ENCODE results near the gene RPSA. TPM values are rescaled to one million over a fixed set of nuclear protein-coding genes. Genes with fewer than 3 reads are reported as not detected.
"Not testable (repeated sequence)": the region's sequence is repeated elsewhere in the genome, so short reads cannot be mapped to it uniquely, and the experiment has no call there.

RPSA gene
- total RNA-seq, 1 donor from 2014 or later, result 1,256 TPM

DNA sequence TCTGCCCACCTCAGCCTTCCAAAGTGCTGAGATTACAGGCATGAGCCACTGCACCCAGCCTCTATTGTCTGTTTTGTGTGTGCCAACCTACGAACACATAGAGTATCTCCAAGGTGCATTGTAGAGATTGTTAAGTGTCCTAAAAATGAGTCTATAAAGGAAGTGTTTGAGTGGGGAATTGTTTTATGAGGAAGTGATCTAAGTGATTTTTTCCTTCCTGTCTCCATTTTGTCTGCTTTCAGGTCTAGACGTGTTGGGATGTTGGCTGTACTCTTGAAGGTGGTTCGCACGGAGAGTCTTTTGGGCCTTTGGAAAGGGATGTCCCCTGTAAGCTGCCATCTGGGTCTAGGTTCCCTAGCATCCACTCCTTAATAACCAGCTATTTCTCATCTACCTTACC, 16.3 kb upstream of the RPSA start:
- DNase-seq, result peak; percentile 46

- DNase-seq, result no peak
Measured at GRCh38 chr3:39396690-39397089, 9.8 kb upstream of the RPSA start.

DNA sequence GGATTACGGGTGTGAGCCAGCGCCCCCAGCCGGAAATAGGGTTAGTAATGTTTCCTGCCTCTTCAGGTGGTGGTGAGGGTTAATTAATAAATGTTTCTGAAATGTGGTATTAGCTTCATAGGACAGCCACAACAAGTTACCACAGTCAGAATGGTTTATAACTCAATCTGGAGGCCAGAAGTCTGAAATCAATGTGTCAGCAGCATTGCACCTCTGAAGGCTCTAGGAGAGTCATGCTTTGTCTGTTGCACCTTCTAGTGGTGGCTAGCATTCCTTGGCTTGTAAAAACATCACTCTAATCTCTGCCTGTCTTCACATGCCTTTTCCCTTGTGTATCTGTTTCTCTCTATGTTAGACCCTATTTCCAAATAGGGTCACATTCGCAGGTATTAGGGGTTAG, 7.8 kb upstream of the RPSA start:
- peak; percentile 28 for DNase-seq

- no peak for DNase-seq
Measured at GRCh38 chr3:39401983-39402382, 4.5 kb upstream of the RPSA start.

- no peak for DNase-seq
Measured at GRCh38 chr3:39404943-39405686, 1.4 kb upstream of the RPSA start.

DNA sequence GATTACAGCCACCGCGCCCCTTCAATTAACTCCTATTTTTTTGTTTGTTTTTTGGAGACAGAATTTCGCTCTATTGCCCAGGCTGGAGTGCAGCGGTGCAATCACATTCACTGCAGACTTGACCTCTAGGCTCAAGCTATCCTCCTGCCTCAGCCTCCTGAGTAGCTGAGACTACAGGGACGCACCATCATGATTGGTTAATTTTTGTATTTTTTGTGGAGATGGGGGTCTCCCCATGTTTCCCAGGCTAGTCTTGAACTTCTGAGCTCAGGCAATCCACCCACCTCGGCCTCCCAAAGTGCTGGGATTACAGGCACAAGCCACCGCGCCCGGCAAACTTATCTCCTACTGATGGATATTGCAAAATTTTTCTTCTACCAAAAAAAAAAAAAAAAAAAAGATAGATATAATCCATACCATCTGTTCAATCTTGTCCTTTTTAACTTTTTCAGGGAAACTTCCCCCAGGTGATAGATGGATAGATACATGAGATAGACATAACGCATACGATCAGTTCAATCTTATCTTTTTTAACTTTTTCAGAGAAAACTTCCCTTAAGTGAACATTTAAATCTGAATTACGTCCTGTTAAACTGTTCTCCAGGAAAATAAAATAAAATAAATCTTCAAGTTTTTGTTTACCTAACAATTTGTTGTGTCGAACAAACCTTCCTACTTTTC, 693 bp upstream of the RPSA start:
- DNase-seq, result no peak

DNA sequence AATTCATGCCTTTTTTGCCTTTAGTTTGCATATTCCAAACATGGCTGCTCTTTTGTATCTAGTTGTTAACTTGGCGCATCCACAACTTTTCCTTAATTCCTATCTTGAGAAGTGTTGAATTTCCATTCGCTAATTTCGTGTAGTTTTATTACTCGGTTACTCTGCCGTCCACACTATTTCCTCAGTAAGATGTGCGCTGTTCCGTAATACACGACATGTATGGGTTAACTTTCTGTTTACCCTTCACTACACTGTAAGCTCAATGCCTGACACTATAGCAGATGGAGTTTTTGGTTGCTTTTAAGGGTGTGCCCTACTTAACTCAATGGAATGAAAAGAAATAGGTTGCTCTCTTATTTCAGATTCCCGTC, 724 bp downstream of the RPSA start:
- peak; percentile 38 for DNase-seq

DNA sequence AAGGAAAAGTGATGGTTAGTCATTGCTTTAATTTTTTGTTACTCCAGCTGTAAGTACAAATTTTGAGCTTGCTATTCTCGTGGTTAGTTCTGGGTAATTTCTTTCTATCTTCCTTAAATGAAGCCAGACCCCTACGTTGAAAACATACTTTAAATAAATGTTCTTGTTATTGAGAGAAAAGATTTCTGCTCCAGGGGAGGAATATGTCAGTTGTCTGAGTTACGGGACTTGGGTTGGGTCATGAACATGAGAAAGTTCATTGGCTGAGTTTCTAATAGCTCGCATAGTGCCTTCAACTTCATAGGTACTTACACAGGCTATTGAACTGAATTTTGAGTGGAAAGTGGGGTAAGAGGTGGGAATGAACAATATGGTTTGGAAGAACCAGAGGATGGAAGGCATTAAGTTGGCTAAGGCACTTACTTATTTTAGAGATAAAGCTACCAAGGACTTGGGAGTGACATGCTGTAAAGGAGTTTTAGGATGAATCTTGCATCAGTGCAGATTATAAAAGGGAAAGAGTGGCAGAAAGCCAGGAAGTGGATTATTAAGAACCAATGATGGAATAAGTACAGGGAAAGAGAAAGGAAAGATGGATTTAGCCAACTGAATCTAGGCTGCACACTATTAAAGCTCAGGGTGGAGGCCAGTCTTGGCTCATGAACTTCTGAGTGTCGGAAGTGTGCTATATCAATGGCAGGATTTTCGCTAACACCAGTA, 1.4 kb downstream of the RPSA start:
- DNase-seq, result no peak

- no peak for DNase-seq
Measured at GRCh38 chr3:39408493-39409372, 2.2 kb downstream of the RPSA start.

GRCh38 chr3:39409514-39410136, 3.1 kb downstream of the RPSA start:
- no peak for DNase-seq

GRCh38 chr3:39410893-39411292, 4.4 kb downstream of the RPSA start:
- DNase-seq, result no peak

- DNase-seq, result no peak
Measured at GRCh38 chr3:39412668-39413260, 6.2 kb downstream of the RPSA start.

DNA sequence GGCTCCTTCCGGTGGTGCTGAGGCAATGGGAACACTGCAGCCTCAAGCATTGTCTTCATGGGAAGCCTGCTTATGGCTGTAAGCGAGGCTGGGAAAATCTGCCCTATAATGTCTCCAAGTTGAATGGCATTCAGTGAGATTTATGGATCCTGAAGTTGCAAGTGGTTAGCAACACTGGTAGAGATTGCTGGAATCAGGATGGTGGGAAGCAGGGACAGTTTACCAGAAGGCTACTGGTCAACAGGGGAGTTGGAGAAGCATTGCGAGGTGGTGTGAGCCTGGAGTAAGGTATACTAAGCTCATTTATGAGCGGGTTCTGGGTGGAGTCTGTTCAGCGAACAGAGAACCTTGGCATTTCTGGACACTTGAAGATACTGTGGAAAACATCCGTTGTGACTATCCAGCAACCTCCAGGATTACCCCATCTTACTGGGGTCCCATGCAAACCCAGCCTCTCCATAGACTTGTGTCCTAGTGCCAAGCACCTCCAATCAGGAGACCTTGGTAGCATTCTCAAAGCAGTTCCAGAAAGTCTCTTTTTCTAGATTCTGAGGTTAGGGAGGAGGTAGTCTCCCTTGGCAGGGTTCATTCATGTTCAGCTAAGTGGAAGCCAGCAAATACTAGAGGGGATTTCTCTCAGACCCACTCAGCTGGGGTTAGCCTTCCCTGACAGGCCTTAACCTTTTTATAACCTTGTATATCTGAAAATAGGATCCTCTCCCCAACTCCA, 7.3 kb downstream of the RPSA start:
- peak; percentile 26 for DNase-seq

DNA sequence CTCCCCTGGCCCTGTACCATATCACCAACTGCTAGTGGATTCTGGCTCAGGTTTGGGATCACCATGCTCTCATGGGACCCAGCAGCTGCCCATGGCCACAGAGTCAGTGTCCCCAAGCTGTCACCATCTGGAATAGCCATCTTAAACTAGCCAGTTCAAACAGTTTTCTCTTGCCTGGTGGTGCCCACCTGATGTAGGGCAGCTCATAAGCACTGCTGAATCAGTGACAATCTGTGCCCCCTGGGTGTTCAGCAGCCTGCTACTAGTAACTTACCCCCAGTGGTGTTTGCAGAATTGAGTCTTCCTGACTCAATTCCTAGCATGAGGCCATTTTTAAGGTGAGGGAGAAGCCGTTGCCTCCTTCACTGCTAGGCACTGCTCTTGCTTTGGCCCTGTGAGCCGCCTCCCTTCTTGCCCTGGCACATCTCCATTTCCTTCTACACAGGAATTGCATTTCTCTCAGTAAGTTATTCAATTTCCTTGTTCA, 7.9 kb downstream of the RPSA start:
- DNase-seq, result no peak

GRCh38 chr3:39415302-39415701, 8.8 kb downstream of the RPSA start:
- not testable (repeated sequence) for DNase-seq

- no peak for DNase-seq
Measured at GRCh38 chr3:39415983-39416382, 9.5 kb downstream of the RPSA start.

DNA sequence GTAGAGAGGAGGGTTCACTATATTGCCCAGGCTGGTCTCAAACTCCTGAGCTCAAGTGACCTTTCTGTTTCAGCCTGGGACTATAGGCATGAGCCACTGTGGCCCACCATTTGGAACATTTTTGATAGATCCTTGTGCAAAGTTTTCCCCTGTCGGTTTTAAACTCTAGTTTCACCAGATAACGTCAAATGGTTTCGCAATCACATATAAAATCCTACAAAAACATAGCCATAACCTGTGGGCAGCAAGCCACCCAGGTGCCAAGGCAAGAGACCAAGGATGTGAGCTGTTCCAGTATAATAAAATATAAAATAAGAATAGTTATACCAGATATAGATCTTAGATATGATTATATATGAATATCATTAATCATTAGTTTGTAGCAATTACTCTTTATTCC, 10.5 kb downstream of the RPSA start:
- not testable (repeated sequence) for DNase-seq

DNA sequence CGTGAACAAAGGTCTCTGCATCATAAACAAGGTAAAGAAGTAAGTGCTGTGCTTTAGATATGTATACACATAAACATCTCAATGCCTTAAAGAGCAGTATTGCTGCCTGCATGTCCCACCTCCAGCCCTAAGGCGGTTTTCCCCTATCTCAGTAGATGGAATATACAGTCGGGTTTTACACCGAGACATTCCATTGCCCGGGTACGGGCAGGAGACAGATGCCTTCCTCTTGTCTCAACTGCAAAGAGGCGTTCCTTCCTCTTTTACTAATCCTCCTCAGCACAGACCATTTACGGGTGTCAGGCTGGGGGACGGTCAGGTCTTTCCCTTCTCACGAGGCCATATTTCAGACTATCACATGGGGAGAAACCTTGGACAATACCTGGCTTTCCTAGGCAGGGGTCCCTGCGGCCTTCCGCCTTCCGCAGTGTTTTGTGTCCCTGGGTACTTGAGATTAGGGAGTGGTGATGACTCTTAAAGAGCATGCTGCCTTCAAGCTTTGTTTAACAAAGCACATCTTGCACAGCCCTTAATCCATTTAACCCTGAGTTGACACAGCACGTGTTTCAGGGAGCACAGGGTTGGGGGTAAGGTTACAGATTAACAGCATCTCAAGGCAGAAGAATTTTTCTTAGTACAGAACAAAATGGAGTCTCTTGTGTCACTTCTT, 12.2 kb downstream of the RPSA start:
- not testable (repeated sequence) for DNase-seq

DNA sequence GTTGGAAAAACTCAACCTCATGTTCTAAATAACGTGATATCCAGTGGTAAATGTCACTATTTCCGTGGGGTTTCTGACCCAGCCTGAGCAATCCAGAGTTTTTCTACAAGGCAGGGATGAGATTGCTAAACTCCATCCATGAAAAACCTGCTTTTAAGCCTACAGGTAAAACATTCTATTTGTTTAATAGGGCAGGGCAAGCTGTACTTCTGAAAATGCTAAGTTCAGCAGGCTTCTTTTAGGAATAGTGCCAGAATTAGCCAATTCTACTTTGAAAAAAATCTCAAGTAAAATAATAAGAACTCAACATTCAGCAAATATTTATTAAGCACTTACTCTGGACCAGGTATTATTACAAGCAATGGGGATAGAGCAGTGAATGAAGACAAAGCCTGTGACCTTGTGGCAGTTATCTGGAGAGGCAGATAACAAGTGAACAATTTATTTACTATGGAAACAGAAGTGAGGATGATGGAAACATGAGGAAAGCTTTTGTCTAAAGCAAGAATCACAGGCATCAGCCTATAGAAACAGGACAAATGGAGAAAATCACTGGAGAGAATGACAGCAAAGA, 13.3 kb downstream of the RPSA start:
- no peak for DNase-seq

DNA sequence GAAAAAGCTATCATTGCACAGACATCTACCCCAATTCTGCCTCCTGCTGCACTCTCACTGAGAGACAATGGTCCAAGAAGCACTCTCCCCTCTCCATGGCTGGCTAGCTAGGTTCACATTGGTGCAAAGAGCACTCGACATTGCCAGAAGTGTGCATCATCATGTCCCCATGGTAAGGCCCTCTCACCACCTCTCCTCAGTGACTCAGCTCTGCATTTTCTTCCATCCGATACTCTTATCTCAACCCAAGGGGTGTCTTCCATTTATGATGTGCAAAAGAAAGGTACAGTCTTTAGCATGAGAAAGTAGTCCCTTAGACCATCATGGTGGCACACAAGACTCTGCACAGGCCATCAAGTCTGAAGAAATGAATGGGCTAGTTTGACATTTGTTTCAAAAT, 14.0 kb downstream of the RPSA start:
- DNase-seq, result no peak
